Keratinocyte (primary cell): Measurements from ENCODE around the gene TMEM123.

Source experiments
- EZH2 ChIP-seq: IDR thresholded peaks from one replicate; pipeline ENCODE4 v1.6.1; 2012; ENCODE audit warnings: inconsistent platforms, mild to moderate bottlenecking, low read length, moderate library complexity
- TF ChIP-seq, protein P1 (sequence below), 3 experiments: IDR thresholded peaks in 1 of 3; conservative IDR thresholded peaks in 1 of 3; optimal IDR thresholded peaks in 1 of 3; 2 replicates in 2 of 3; 3 replicates in 1 of 3; pipeline versions ENCODE3 to v1.5.1; 2011; ENCODE audit warnings: low read length in 3 of 3, mild to moderate bottlenecking in 3 of 3, moderate library complexity in 2 of 3, control low read depth in 1 of 3, inconsistent platforms in 1 of 3; ENCODE audit not compliant: insufficient read depth in 2 of 3; ENCODE audit errors: extremely low read depth in 1 of 3

- TF ChIP-seq, protein P1, sequence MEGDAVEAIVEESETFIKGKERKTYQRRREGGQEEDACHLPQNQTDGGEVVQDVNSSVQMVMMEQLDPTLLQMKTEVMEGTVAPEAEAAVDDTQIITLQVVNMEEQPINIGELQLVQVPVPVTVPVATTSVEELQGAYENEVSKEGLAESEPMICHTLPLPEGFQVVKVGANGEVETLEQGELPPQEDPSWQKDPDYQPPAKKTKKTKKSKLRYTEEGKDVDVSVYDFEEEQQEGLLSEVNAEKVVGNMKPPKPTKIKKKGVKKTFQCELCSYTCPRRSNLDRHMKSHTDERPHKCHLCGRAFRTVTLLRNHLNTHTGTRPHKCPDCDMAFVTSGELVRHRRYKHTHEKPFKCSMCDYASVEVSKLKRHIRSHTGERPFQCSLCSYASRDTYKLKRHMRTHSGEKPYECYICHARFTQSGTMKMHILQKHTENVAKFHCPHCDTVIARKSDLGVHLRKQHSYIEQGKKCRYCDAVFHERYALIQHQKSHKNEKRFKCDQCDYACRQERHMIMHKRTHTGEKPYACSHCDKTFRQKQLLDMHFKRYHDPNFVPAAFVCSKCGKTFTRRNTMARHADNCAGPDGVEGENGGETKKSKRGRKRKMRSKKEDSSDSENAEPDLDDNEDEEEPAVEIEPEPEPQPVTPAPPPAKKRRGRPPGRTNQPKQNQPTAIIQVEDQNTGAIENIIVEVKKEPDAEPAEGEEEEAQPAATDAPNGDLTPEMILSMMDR (optimal IDR thresholded peaks at IDR 0.05 in 1 of 3, IDR thresholded peaks at IDR 0.05 in 1 of 3, conservative IDR thresholded peaks at IDR 0.05 in 1 of 3; ENCODE audit: extremely low read depth in 1 of 3, insufficient read depth in 2 of 3, low read length in 3 of 3), result no peak
- TF ChIP-seq EZH2, result no peak
Measured at GRCh38 chr11:102468616-102469195, 16.1 kb upstream of the TMEM123 start.
